HG03378 (cell line): ENCODE data around the gene FILIP1L.

Experiments
- ATAC-seq: cut with Tn5 transposase; IDR thresholded peaks from one replicate; pipeline ENCODE4 v1.9.1; 2021; ENCODE audit warnings: mild to moderate bottlenecking, moderate library complexity; ENCODE audit not compliant: unreplicated experiment

Gene FILIP1L

GRCh38 chr3:99900248-99900647, 214.1 kb downstream of the FILIP1L start:
- ATAC-seq, result no peak

GRCh38 chr3:99899603-99900002, 214.7 kb downstream of the FILIP1L start:
- no peak for ATAC-seq

GRCh38 chr3:99896482-99896881, 217.8 kb downstream of the FILIP1L start:
- ATAC-seq, result no peak

GRCh38 chr3:99895703-99896441, 218.4 kb downstream of the FILIP1L start:
- no peak for ATAC-seq

GRCh38 chr3:99895131-99895696, 219.1 kb downstream of the FILIP1L start:
- no peak for ATAC-seq

GRCh38 chr3:99892332-99892731, 222.0 kb downstream of the FILIP1L start:
- ATAC-seq, result no peak

- no peak for ATAC-seq
These were observed 222.6 kb downstream of the FILIP1L start for GRCh38 chr3:99891610-99892285.

- no peak for ATAC-seq
These were observed 228.4 kb downstream of the FILIP1L start for GRCh38 chr3:99885851-99886250.

GRCh38 chr3:99885085-99885484, 229.2 kb downstream of the FILIP1L start:
- no peak for ATAC-seq

GRCh38 chr3:99884484-99884883, 229.8 kb downstream of the FILIP1L start:
- no peak for ATAC-seq

GRCh38 chr3:99883693-99884092, 230.6 kb downstream of the FILIP1L start:
- ATAC-seq, result no peak

- ATAC-seq, result no peak
These were observed 231.2 kb downstream of the FILIP1L start for GRCh38 chr3:99883138-99883461.

GRCh38 chr3:99882436-99883137, 231.7 kb downstream of the FILIP1L start:
- no peak for ATAC-seq

- ATAC-seq, result no peak
These were observed 233.2 kb downstream of the FILIP1L start for GRCh38 chr3:99881121-99881524.

GRCh38 chr3:99879275-99879674, 235.0 kb downstream of the FILIP1L start:
- ATAC-seq, result no peak

- ATAC-seq, result peak; percentile 67
These were observed 236.3 kb downstream of the FILIP1L start for GRCh38 chr3:99878005-99878404.

- no peak for ATAC-seq
These were observed 237.2 kb downstream of the FILIP1L start for GRCh38 chr3:99877031-99877579.

GRCh38 chr3:99875929-99876841, 238.1 kb downstream of the FILIP1L start:
- peak; percentile 61 for ATAC-seq

GRCh38 chr3:99875581-99875928, 238.7 kb downstream of the FILIP1L start:
- no peak for ATAC-seq

- no peak for ATAC-seq
These were observed 239.9 kb downstream of the FILIP1L start for GRCh38 chr3:99874237-99875002.
